IMR-90 (cell line): ENCODE results near the gene ACTN2. TPM values are rescaled to one million over a fixed set of nuclear protein-coding genes. Genes with fewer than 3 reads are reported as not detected.

ENCODE experiments used
- ATAC-seq: fragments of 200-7000 bp; cut with Tn5 transposase; 2 replicates; pipeline ENCODE4 v1.9.1; 2020; ENCODE audit warnings: low read depth, mild to moderate bottlenecking, moderate library complexity
- BruUV-seq: library from RNA; stranded (reverse); fragments of 400-500 nt; replicated peaks from 2 replicates; lab custom pipeline; 2021; lab: Mats Ljungman, UMichigan
- CTCF ChIA-PET: fragments of 300-600 bp; formaldehyde crosslinking; extraction: SDS; loops from one replicate; lab custom pipeline; 2021; ENCODE audit warnings: antibody characterized with exemption; lab: Yijun Ruan, JAX
- POLR2A ChIA-PET: fragments of 300-600 bp; sonication (Branson Sonifier 250); formaldehyde crosslinking; loops from one replicate; lab custom pipeline; 2022; ENCODE audit warnings: antibody characterized with exemption; ENCODE audit not compliant: unreplicated experiment; lab: Charles Lee
- DNase-seq: peaks from one replicate; pipeline ENCODE4 v3.0.0; 2013
- H2AFZ ChIP-seq: replicated peaks from 2 replicates; pipeline ENCODE3; 2013; ENCODE audit warnings: low read length, mild to moderate bottlenecking; ENCODE audit not compliant: poor library complexity
- H2AK5ac ChIP-seq: 2 replicates; pipeline ENCODE4 v1.6.1; 2013; ENCODE audit warnings: low read depth, low read length, inconsistent platforms
- H2AK9ac ChIP-seq: replicated peaks from 2 replicates; pipeline ENCODE3; 2013; ENCODE audit warnings: mild to moderate bottlenecking, low read depth, low read length, moderate library complexity; ENCODE audit not compliant: poor library complexity
- H2BK120ac ChIP-seq: 2 replicates; pipeline ENCODE4 v1.6.1; 2013; ENCODE audit warnings: low read depth, low read length, inconsistent platforms
- H2BK15ac ChIP-seq: 3 replicates; pipeline ENCODE4 v1.6.1; 2013; ENCODE audit warnings: low read depth, low read length, inconsistent platforms
- H2BK20ac ChIP-seq: 2 replicates; pipeline ENCODE4 v1.6.1; 2013; ENCODE audit warnings: low read depth, mild to moderate bottlenecking, inconsistent platforms, low read length, moderate library complexity
- H2BK5ac ChIP-seq: 2 replicates; pipeline ENCODE4 v1.6.1; 2013; ENCODE audit warnings: mild to moderate bottlenecking, low read depth, low read length, inconsistent platforms; ENCODE audit not compliant: poor library complexity, severe bottlenecking
- H3K14ac ChIP-seq: replicated peaks from 2 replicates; pipeline ENCODE4 v1.6.1; 2013; ENCODE audit warnings: low read depth, low read length, inconsistent platforms
- H3K18ac ChIP-seq: 2 replicates; pipeline ENCODE4 v1.6.1; 2013; ENCODE audit warnings: low read depth, low read length, control low read depth
- H3K23ac ChIP-seq: 2 replicates; pipeline ENCODE4 v1.6.1; 2013; ENCODE audit warnings: low read depth, low read length, inconsistent platforms
- H3K27ac ChIP-seq: 2 replicates; pipeline ENCODE4 v1.5.1; 2013; ENCODE audit warnings: mild to moderate bottlenecking, control low read depth, low read length; ENCODE audit not compliant: insufficient read depth
- H3K27me3 ChIP-seq: 2 replicates; pipeline ENCODE4 v1.6.1; 2013; ENCODE audit warnings: low read length; ENCODE audit not compliant: control insufficient read depth, insufficient read depth
- H3K36me3 ChIP-seq: 2 replicates; pipeline ENCODE4 v1.6.1; 2013; ENCODE audit warnings: low read length, mixed read lengths; ENCODE audit not compliant: control insufficient read depth, insufficient read depth
- H3K4ac ChIP-seq: 2 replicates; pipeline ENCODE4 v1.6.1; 2013; ENCODE audit warnings: low read depth, low read length, inconsistent platforms
- H3K4me1 ChIP-seq: 2 replicates; pipeline ENCODE4 v1.6.1; 2013; ENCODE audit warnings: low read length, mixed read lengths; ENCODE audit not compliant: control insufficient read depth, insufficient read depth
- H3K4me2 ChIP-seq: 2 replicates; pipeline ENCODE4 v1.6.1; 2013; ENCODE audit warnings: low read depth, mild to moderate bottlenecking, control low read depth, low read length, moderate library complexity
- H3K4me3 ChIP-seq: 2 replicates; pipeline ENCODE4 v1.5.1; 2013; ENCODE audit warnings: low read depth, mild to moderate bottlenecking, control low read depth, low read length, moderate library complexity; ENCODE audit not compliant: insufficient read depth
- H3K56ac ChIP-seq: 2 replicates; pipeline ENCODE4 v1.6.1; 2013; ENCODE audit warnings: low read length, inconsistent platforms; ENCODE audit not compliant: insufficient read depth; ENCODE audit errors: extremely low read depth
- H3K79me1 ChIP-seq, 2 experiments: 2 replicates each; pipeline ENCODE4 v1.6.1; 2013; ENCODE audit warnings: low read length in 2 of 2, inconsistent platforms in 1 of 2, low read depth in 1 of 2
- H3K9ac ChIP-seq: 2 replicates; pipeline ENCODE4 v1.6.1; 2013; ENCODE audit warnings: low read depth, low read length, control low read depth
- H3K9me1 ChIP-seq: 2 replicates; pipeline ENCODE4 v1.6.1; 2013; ENCODE audit warnings: low read length, inconsistent platforms; ENCODE audit not compliant: insufficient read depth
- H3K9me3 ChIP-seq: 2 replicates; pipeline ENCODE4 v1.6.1; 2013; ENCODE audit warnings: low read length; ENCODE audit not compliant: control insufficient read depth, insufficient read depth
- H4K20me1 ChIP-seq: 2 replicates; pipeline ENCODE4 v1.6.1; 2013; ENCODE audit warnings: low read length, inconsistent platforms; ENCODE audit not compliant: insufficient read depth
- H4K5ac ChIP-seq: 2 replicates; pipeline ENCODE4 v1.6.1; 2013; ENCODE audit warnings: mild to moderate bottlenecking, low read depth, low read length, control low read depth
- H4K8ac ChIP-seq, 2 experiments: 2 replicates each; pipeline ENCODE4 v1.6.1; 2013; ENCODE audit warnings: low read depth in 2 of 2, low read length in 2 of 2, control low read depth in 1 of 2, inconsistent platforms in 1 of 2
- H4K91ac ChIP-seq: 2 replicates; pipeline ENCODE4 v1.6.1; 2013; ENCODE audit warnings: low read depth, low read length, inconsistent platforms; ENCODE audit not compliant: insufficient read depth
- USF2 ChIP-seq: fragments of 150-350 bp; IDR thresholded peaks from 2 replicates; pipeline ENCODE4 v1.6.1; 2017; ENCODE audit warnings: mild to moderate bottlenecking, antibody characterized with exemption, low read length, low read depth
- WGBS, 2 experiments: methylation state at CpG; one replicate each; pipeline versions ENCODE4 v1.1.5 to v1.1.7; 2013; ENCODE audit warnings: missing lambda C conversion rate in 2 of 2; ENCODE audit not compliant: insufficient read length in 1 of 2; ENCODE audit errors: extremely low coverage in 2 of 2; 5-methylcytosine and 5-hydroxymethylcytosine counted together
- dilution Hi-C: fragments of 300-500 bp; cut with HindIII; formaldehyde crosslinking; loops from one replicate; pipeline ENCODE4 v1.14.3; 2018; ENCODE audit warnings: low sequenced_read_pairs; ENCODE audit not compliant: unreplicated experiment
- in situ Hi-C: fragments of 300-500 bp; cut with MboI; formaldehyde crosslinking; loops from 3 replicates; pipeline ENCODE4 v1.14.3; 2019; ENCODE audit warnings: low sequenced_read_pairs, inconsistent platforms, mixed read lengths
- intact Hi-C: fragments of 100-400 bp; cut with micrococcal nuclease; formaldehyde crosslinking; loops from 2 replicates; pipeline ENCODE4 v1.10.0; 2022
- polyA plus RNA-seq, 3 experiments: library from polyadenylated mRNA; depleted of rRNA; stranded (reverse); fragments of >200 nt; gene quantifications; 2 replicates each; pipeline ENCODE4 v1.2.3, GENCODE V29; 2012; ENCODE audit warnings: low replicate concordance in 1 of 3
- total RNA-seq: library from RNA; depleted of rRNA; stranded (reverse); fragments of >200 nt; gene quantifications from 2 replicates; pipeline ENCODE4 v1.2.3, GENCODE V29; 2012

ACTN2 gene
- total and polyA plus RNA-seq, 2 of the 4 experiments (the other 2 are of a cell fraction), result under 0.01 TPM; not detected in 1

- Histone ChIP-seq H3K27me3 (no peaks in the 10 kb centered on the region), H3K14ac (no peak overlapping the region), H2BK120ac (no peak overlapping the region), H2AK9ac (no peak overlapping the region), H3K4me3 (no peak overlapping the region), H2AK5ac (no peak overlapping the region), H3K9me3 (no peaks in the 10 kb centered on the region), H3K9ac (no peak overlapping the region), H3K23ac (no peak overlapping the region), H3K27ac (no peak overlapping the region), H3K36me3 (no peaks in the 10 kb centered on the region), H2BK15ac (no peak overlapping the region), H4K8ac (no peak overlapping the region), H3K56ac (no peak overlapping the region), H4K91ac (no peak overlapping the region), H3K79me1 (no peaks in the 10 kb centered on the region), H4K20me1 (no peaks in the 10 kb centered on the region), H2AFZ (no peak overlapping the region), H3K18ac (no peak overlapping the region), H3K4ac (no peak overlapping the region), H4K5ac (no peak overlapping the region), H3K4me2 (no peak overlapping the region), H3K4me1 (no peaks in the 10 kb centered on the region), H2BK20ac (no peak overlapping the region), H2BK5ac (no peak overlapping the region), H3K9me1 (no peaks in the 10 kb centered on the region)
- ATAC-seq (no peak), DNase-seq (no peak)
- intact Hi-C loops, result no loop called here
- ChIA-PET POLR2A (no interaction called here), CTCF (interaction anchor here (0.6 kb wide), 1 partner anchor 9 kb away, joined by 4 read pairs; no protein-coding TSS in a partner anchor)
- dilution Hi-C loops, result no loop called here
- no peak for TF ChIP-seq USF2
- no CpG with 5 or more reads among the region's 1 CpG for whole genome bisulfite sequencing, 2 experiments
- no TSS peak for BruUV-seq
- in situ Hi-C loops, result no loop called here
Measured at GRCh38 chr1:236706183-236706582, 19.9 kb downstream of the ACTN2 start.
